Measurements from ENCODE around the gene GJB5.
A peak's percentile ranks its signal among the peaks of the same experiment; 100 is the strongest.
"Not testable (repeated sequence)": the region's sequence is repeated elsewhere in the genome, so short reads cannot be mapped to it uniquely, and the experiment has no call there.

Gene GJB5

GRCh38 chr1:34736692-34737091 is 18.2 kb upstream of the GJB5 start:
- TF ChIP-seq GATA1 (IDR thresholded peaks at IDR 0.05; ENCODE audit: low read depth, low read length) (no peak), POLR2A (IDR thresholded peaks at IDR 0.05; ENCODE audit: low read length) (no peak)
- DNase-seq, result no peak

GRCh38 chr1:34737236-34737635 is 17.6 kb upstream of the GJB5 start:
- DNase-seq, result not testable (repeated sequence)

- no peak for DNase-seq
Measured at GRCh38 chr1:34739613-34740012, 15.2 kb upstream of the GJB5 start.

GRCh38 chr1:34740161-34740868 is 14.5 kb upstream of the GJB5 start:
- DNase-seq, result no peak
- TF ChIP-seq POLR2A (IDR thresholded peaks at IDR 0.05; ENCODE audit: low read length), result no peak
- no peak for TF ChIP-seq GATA1 (IDR thresholded peaks at IDR 0.05; ENCODE audit: low read depth, low read length)

More at GRCh38 chr1:34739613-34740012, 15.2 kb upstream of the GJB5 start:
- TF ChIP-seq POLR2A (IDR thresholded peaks at IDR 0.05; ENCODE audit: low read length), result no peak
- no peak for TF ChIP-seq GATA1 (IDR thresholded peaks at IDR 0.05; ENCODE audit: low read depth, low read length)

GRCh38 chr1:34742667-34743270 is 12.1 kb upstream of the GJB5 start:
- TF ChIP-seq GATA1 (IDR thresholded peaks at IDR 0.05; ENCODE audit: low read depth, low read length) (no peak), POLR2A (IDR thresholded peaks at IDR 0.05; ENCODE audit: low read length) (no peak)
- DNase-seq, result peak; percentile 73 to 83

GRCh38 chr1:34743775-34744174 is 11.1 kb upstream of the GJB5 start:
- no peak for DNase-seq
- TF ChIP-seq POLR2A (IDR thresholded peaks at IDR 0.05; ENCODE audit: low read length), result no peak
- no peak for TF ChIP-seq GATA1 (IDR thresholded peaks at IDR 0.05; ENCODE audit: low read depth, low read length)

- TF ChIP-seq GATA1 (IDR thresholded peaks at IDR 0.05; ENCODE audit: low read depth, low read length) (no peak), POLR2A (IDR thresholded peaks at IDR 0.05; ENCODE audit: low read length) (no peak)
Measured at GRCh38 chr1:34744851-34745250, 10.0 kb upstream of the GJB5 start.

GRCh38 chr1:34745666-34746065 is 9.2 kb upstream of the GJB5 start:
- DNase-seq, result no peak
- TF ChIP-seq GATA1 (IDR thresholded peaks at IDR 0.05; ENCODE audit: low read depth, low read length) (no peak), POLR2A (IDR thresholded peaks at IDR 0.05; ENCODE audit: low read length) (no peak)

More at GRCh38 chr1:34744851-34745250, 10.0 kb upstream of the GJB5 start:
- DNase-seq, result no peak

GRCh38 chr1:34746101-34746500 is 8.7 kb upstream of the GJB5 start:
- TF ChIP-seq GATA1 (IDR thresholded peaks at IDR 0.05; ENCODE audit: low read depth, low read length) (no peak), POLR2A (IDR thresholded peaks at IDR 0.05; ENCODE audit: low read length) (no peak)
- DNase-seq, result no peak

GRCh38 chr1:34746785-34747637 is 7.8 kb upstream of the GJB5 start:
- DNase-seq, result no peak

GRCh38 chr1:34747638-34747941 is 7.3 kb upstream of the GJB5 start:
- TF ChIP-seq GATA1 (IDR thresholded peaks at IDR 0.05; ENCODE audit: low read depth, low read length) (no peak), POLR2A (IDR thresholded peaks at IDR 0.05; ENCODE audit: low read length) (no peak)
- no peak for DNase-seq

More at GRCh38 chr1:34746785-34747637, 7.8 kb upstream of the GJB5 start:
- TF ChIP-seq GATA1 (IDR thresholded peaks at IDR 0.05; ENCODE audit: low read depth, low read length), result no peak
- TF ChIP-seq POLR2A (IDR thresholded peaks at IDR 0.05; ENCODE audit: low read length), result no peak

GRCh38 chr1:34749992-34750391 is 4.9 kb upstream of the GJB5 start:
- no peak for DNase-seq
- TF ChIP-seq GATA1 (IDR thresholded peaks at IDR 0.05; ENCODE audit: low read depth, low read length), result no peak
- TF ChIP-seq POLR2A (IDR thresholded peaks at IDR 0.05; ENCODE audit: low read length), result no peak

GRCh38 chr1:34750610-34751009 is 4.2 kb upstream of the GJB5 start:
- DNase-seq, result no peak
- TF ChIP-seq POLR2A (IDR thresholded peaks at IDR 0.05; ENCODE audit: low read length) (no peak), GATA1 (IDR thresholded peaks at IDR 0.05; ENCODE audit: low read depth, low read length) (no peak)

GRCh38 chr1:34753163-34753562 is 1.7 kb upstream of the GJB5 start:
- DNase-seq, result no peak
- TF ChIP-seq POLR2A (IDR thresholded peaks at IDR 0.05; ENCODE audit: low read length), result no peak
- no peak for TF ChIP-seq GATA1 (IDR thresholded peaks at IDR 0.05; ENCODE audit: low read depth, low read length)

All from erythroblast (primary cell).